ENCODE results near the gene ADAMTS2.

DNA sequence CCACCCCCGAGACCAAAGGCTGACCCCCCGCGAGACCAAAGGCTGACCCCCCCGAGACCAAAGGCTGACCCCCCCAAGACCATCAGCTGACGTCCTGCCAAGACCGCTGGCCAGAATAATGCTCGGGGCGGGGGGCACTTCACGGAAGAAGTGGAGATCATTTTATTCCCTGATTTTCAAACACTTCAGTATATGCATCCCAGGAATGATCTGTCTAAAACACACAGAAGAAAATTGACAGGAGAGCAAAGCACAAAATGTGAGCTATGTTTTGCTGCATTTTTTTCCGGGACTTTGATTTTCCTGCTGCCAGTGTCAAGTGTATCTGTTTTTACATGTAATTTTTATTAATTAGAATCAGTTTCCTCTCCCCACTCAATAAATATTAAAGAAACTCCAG lies 67.1 kb downstream of the ADAMTS2 start:
- TF ChIP-seq, protein P1, sequence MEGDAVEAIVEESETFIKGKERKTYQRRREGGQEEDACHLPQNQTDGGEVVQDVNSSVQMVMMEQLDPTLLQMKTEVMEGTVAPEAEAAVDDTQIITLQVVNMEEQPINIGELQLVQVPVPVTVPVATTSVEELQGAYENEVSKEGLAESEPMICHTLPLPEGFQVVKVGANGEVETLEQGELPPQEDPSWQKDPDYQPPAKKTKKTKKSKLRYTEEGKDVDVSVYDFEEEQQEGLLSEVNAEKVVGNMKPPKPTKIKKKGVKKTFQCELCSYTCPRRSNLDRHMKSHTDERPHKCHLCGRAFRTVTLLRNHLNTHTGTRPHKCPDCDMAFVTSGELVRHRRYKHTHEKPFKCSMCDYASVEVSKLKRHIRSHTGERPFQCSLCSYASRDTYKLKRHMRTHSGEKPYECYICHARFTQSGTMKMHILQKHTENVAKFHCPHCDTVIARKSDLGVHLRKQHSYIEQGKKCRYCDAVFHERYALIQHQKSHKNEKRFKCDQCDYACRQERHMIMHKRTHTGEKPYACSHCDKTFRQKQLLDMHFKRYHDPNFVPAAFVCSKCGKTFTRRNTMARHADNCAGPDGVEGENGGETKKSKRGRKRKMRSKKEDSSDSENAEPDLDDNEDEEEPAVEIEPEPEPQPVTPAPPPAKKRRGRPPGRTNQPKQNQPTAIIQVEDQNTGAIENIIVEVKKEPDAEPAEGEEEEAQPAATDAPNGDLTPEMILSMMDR (conservative IDR thresholded peaks at IDR 0.05), result no peak
- TF ChIP-seq ZFX (IDR thresholded peaks at IDR 0.05), result no peak
